GM18519 (cell line): Measurements from ENCODE around the gene ERFE.

Experiments used
- ATAC-seq: cut with Tn5 transposase; IDR thresholded peaks from one replicate; pipeline ENCODE4 v1.9.1; 2021; ENCODE audit warnings: mild to moderate bottlenecking, moderate library complexity; ENCODE audit not compliant: unreplicated experiment, low FRiP score

Gene ERFE

DNA sequence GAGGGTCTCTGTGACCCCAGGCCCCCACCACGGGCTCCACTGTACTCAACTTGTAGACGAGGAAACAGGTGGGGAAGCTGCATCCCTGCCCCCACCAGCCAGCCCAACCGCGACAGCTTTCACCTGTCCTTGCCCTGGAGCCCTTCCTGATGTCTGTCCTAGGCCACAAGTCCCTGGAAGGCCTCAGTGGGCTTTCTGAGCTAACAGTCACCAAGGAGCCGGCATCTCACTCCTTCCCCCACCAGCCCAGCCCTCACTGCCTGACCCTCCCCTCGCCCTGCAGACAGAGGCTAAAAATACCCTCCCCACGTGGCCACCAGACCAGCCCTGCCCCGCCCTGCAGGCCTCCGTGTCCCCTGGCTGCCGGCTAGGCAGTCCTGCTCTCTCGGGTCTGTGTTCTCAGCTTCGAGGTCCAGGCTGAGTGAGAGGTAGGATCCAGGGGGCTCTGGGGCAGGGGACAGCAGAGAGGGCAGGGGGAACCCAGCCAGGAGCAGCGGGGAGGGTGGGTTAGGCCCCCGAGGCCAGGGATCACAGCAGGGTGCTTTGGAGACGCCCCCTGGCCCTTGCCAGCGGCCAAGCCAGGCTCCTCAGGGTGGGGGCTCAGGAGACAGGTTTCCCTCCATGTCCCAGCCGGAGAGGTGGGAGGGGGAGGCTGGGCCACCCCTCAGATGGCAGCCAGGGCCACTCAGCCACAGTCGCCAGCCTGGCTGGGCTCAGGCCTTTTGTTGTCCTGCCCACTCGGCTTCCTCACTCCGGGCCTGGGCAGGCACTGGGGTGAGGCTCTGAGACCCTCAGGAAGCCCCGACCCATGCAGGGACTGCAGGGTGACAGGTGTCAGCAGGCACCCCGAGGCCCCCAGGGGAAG, 20.2 kb upstream of the ERFE start, which contains the start of gene KLHL30:
Gene KLHL30 (plus strand): TSS at position 338 of the 865 bp plus-strand sequence. CDS start 2,087 bp downstream, outside the sequence.
- ATAC-seq: no peak

- ATAC-seq: no peak
Observed at GRCh38 chr2:238139196-238140039, 19.4 kb upstream of the ERFE start.

- ATAC-seq: no peak
Observed at GRCh38 chr2:238140040-238140439, 18.7 kb upstream of the ERFE start.

GRCh38 chr2:238140721-238141540, 17.8 kb upstream of the ERFE start:
- ATAC-seq: no peak

GRCh38 chr2:238141541-238142318, 17.0 kb upstream of the ERFE start:
- ATAC-seq: no peak

DNA sequence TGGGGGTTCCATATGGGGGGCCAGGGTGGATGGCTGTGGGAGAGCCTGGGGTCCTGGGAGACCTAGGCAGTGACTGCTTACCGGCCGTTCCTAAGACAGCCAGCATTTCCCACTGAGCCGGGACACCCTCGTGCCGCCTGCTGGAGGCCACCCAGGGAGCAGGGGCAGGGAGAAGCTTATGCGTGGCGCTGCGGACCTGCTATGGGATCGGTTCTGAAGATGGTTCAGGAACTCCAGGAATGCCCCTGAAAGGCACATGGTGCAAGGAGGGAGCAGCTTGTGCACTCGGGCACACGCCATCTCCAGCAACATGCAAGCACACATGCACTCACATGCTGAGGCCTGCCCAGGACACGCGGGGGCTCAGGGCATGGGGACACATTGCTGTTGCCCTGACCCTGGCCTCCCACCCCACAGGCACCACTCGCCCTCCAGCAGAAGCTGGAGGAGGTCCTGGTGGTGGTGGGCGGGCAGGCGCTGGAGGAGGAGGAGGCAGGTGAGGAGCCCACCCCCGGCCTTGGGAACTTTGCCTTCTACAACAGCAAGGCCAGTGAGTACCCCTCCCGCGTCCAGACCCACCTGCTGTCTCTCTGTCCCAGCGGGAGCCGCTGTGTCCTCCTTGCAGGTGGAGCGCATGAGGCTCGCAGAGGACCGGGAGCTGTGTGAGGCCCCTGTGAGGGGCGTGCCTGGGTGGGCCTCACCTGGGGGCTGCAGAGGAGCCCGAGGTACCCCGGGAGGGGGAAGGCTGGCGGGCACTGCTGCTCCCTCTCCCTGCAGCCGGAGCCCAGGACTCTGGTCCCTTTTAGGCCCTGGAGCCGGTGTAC, 16.2 kb upstream of the ERFE start:
- no peak for ATAC-seq

GRCh38 chr2:238143239-238143951, 15.4 kb upstream of the ERFE start:
- no peak for ATAC-seq

DNA sequence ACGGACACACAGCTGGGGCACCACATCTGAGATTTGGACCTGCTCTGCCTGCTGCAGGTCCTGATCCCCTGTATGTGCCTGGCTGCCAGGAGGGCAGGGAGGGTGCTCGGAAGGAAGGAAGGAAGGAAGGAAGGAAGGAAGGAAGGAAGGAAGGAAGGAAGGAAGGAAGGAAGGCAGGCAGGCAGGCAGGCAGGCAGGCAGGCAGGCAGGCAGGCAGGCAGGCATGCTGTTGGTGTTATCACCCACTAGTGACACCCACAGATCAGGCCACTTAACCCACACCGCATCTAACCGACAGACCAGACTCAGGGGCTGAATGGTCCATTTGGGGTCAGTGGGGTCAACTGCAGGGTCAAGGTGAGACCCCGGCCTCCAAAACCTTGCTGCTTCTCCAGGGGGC, 14.5 kb upstream of the ERFE start:
- ATAC-seq: no peak

DNA sequence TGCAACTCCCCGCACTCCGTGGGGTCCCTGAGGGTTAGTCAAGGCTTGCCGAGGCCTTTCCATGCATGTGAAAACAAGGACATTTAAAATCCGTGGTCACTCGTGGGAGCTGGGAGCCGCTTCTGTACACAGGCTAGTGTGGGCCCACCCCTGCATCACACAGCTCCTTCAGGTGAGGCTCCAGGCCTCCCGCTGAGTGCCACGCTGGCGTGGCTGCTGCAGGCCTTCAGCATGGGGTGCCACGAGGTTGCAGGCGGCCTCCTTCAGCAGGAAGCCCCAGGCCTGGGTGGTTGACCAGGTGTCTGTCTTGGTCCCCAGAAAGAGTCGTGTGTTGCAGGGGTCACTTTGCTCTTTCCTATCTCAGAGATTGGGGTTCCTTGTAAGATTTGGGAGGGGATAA, 13.7 kb upstream of the ERFE start:
- no peak for ATAC-seq

GRCh38 chr2:238145851-238146250, 12.9 kb upstream of the ERFE start:
- no peak for ATAC-seq

DNA sequence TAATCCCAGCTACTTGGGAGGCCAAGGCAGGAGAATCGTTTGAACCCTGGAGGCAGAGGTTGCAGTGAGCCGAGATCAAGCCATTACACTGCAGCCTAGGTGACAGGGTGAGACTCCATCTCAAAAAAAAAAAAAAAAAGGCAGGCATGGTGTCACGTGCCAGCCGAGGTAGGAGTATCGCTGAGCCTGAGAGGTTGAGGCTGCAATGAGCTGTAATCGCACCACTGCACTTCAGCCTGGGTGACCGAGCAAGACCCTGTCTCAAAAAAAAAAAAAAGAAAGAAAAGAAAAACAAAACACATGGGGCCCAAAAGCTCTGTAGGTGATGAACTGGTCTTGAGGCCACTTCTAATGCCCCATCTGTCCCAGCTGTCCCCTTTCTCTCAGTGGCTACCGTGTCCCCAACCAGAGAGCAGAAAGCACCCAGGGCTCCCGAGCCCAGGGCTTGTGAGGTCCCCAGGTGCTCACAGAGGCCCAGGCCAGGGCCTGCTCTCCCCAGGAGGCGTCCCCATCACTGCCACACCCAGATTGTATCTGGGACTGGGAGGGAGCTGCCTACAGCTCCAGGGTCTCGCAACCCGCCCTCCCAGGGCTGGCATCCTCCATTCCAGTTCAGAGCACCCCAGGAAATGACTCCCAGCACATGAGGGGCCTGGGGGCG, 11.8 kb upstream of the ERFE start:
- no peak for ATAC-seq

DNA sequence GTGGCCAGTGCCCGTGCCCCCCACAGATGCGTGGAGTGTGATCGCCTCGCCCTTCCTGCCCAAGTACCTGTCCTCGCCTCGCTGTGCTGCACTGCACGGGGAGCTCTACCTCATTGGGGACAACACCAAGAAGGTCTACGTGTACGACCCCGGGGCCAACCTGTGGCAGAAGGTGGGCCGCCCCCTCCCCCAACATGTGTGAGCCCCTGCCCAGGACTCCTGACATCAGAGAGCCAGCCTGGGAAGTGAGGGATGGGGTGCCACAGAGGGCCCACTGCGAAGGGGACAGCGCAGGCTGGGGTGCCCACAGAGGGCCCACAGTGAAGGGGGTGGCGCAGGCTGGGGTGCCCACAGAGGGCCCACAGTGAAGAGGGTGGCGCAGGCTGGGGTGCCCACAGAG, 9.8 kb upstream of the ERFE start:
- ATAC-seq: no peak

DNA sequence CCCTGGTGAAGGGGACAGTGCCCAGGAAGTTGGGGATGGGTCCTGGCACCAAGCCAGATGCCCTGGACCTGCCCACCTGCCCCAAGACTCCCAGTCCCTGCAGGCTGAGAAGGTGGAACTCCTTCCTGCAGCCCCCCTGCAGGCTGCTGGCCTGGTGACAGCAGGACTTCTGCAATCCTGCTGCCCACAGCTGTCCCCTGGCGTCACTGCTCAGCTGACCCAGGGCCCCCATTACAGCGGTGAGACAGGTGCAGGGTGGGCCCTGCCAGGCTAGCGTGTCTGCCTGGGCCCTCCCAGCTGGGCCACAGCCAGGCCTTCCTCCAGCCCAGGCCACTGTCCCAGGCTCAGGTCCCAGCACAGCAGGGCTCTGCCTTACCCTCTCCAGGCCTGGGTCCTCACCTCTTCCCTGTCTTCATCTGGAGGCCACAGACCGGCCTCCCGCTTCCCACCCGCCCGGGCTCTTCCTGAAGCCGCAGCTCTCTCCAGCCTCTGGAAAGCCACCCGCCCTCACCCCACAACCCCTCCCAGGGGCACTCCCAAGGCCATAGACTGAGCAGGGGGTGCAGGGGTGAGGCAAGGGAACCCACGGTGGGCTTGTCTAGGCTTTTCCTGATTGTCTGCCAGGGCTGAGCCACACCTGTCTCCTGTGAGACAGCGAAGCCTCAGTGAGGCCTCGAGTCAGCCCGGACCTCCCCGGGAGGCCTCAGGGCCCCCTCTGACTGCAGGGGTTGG, 8.8 kb upstream of the ERFE start:
- no peak for ATAC-seq

- ATAC-seq: no peak
Observed at GRCh38 chr2:238150686-238151085, 8.1 kb upstream of the ERFE start.

DNA sequence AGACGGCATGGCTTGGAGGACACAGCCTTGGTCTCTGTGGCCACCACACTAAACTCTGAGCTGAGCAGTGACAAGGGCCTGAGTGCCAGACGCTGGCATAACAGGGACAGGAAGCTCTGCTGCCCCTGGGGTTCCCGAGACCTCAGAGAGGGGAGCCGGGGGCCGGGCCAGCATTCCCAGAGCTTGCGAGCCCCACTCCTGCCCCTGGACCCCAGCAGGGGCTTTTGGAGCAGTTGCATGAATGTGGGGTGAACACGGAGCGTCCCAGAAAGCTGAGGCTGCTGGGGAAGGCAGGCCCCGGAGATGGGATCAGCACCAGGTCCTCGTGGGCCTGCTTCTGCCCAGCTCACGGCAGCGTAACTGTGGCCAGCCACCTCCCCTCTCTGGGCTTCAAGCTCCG, 7.6 kb upstream of the ERFE start:
- no peak for ATAC-seq

GRCh38 chr2:238151628-238152235, 7.0 kb upstream of the ERFE start:
- ATAC-seq: no peak
